Effector memory CD8-positive, alpha-beta T cell (primary cell): ENCODE measurements around the gene KCNH1.
A peak's percentile ranks its signal among the peaks of the same experiment; 100 is the strongest.

Experiments used
- ATAC-seq: fragments of 150-1000 bp; cut with Tn5 transposase; replicated peaks from 2 replicates; pipeline ENCODE4 v1.10.0; 2021; ENCODE audit warnings: mild to moderate bottlenecking, moderate library complexity
- DNase-seq, 3 experiments: peaks; one replicate each; pipeline ENCODE4 v3.0.0; 2021
- H3K27ac Mint-ChIP-seq, 2 donors: one replicate each; pipeline ENCODE4 v1.8.0; 2022; ENCODE audit warnings: mild to moderate bottlenecking in 2 of 2, mixed read lengths in 2 of 2, moderate library complexity in 2 of 2
- H3K27me3 Mint-ChIP-seq, 2 donors: one replicate each; pipeline ENCODE4 v1.8.0; 2022; ENCODE audit warnings: mixed read lengths in 2 of 2
- H3K36me3 Mint-ChIP-seq: one replicate; pipeline ENCODE4 v1.8.0; 2022; ENCODE audit warnings: mild to moderate bottlenecking, moderate library complexity, mixed read lengths; ENCODE audit not compliant: insufficient read depth
- H3K4me1 Mint-ChIP-seq, 2 donors: one replicate each; pipeline ENCODE4 v1.8.0; 2022; ENCODE audit warnings: low read depth in 2 of 2, mixed read lengths in 2 of 2
- H3K4me3 Mint-ChIP-seq, 2 donors: one replicate each; pipeline ENCODE4 v1.8.0; 2022; ENCODE audit warnings: mild to moderate bottlenecking in 2 of 2, mixed read lengths in 2 of 2, moderate library complexity in 2 of 2
- H3K9me3 Mint-ChIP-seq, 2 donors: one replicate each; pipeline ENCODE4 v1.8.0; 2022; ENCODE audit warnings: mixed read lengths in 2 of 2
- total RNA-seq, 9 experiments: gene quantifications; one replicate each; lab custom pipeline; 2026; lab: John Stamatoyannopoulos, UW

Gene KCNH1, protein sequence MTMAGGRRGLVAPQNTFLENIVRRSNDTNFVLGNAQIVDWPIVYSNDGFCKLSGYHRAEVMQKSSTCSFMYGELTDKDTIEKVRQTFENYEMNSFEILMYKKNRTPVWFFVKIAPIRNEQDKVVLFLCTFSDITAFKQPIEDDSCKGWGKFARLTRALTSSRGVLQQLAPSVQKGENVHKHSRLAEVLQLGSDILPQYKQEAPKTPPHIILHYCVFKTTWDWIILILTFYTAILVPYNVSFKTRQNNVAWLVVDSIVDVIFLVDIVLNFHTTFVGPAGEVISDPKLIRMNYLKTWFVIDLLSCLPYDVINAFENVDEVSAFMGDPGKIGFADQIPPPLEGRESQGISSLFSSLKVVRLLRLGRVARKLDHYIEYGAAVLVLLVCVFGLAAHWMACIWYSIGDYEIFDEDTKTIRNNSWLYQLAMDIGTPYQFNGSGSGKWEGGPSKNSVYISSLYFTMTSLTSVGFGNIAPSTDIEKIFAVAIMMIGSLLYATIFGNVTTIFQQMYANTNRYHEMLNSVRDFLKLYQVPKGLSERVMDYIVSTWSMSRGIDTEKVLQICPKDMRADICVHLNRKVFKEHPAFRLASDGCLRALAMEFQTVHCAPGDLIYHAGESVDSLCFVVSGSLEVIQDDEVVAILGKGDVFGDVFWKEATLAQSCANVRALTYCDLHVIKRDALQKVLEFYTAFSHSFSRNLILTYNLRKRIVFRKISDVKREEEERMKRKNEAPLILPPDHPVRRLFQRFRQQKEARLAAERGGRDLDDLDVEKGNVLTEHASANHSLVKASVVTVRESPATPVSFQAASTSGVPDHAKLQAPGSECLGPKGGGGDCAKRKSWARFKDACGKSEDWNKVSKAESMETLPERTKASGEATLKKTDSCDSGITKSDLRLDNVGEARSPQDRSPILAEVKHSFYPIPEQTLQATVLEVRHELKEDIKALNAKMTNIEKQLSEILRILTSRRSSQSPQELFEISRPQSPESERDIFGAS
- 0 to 0.10 (median 0) reads per million in 9 experiments for total RNA-seq

- DNase-seq (peak; percentile 64 to 77 (median 72)), ATAC-seq (peak; percentile 95)
- no peaks in the 10 kb centered on the region for H3K36me3 Mint-ChIP-seq
- H3K4me1 Mint-ChIP-seq, result peaks cover 4 to 6% of the 10 kb centered on the region in 2 donors
- H3K27ac Mint-ChIP-seq, result no peak within 1 kb of the TSS
- peaks cover 49 to 66% of the 10 kb centered on the region in 2 donors for H3K27me3 Mint-ChIP-seq
- H3K9me3 Mint-ChIP-seq, result no peaks in the 10 kb centered on the region
- H3K4me3 Mint-ChIP-seq, result peak within 1 kb of the TSS; percentile 67 to 74
These were observed at the start of gene KCNH1 for GRCh38 chr1:211133836-211134669. TSS of gene KCNH1 (minus strand) at chr1:211134148. CDS start at chr1:211133945, 203 bp downstream.

DNA sequence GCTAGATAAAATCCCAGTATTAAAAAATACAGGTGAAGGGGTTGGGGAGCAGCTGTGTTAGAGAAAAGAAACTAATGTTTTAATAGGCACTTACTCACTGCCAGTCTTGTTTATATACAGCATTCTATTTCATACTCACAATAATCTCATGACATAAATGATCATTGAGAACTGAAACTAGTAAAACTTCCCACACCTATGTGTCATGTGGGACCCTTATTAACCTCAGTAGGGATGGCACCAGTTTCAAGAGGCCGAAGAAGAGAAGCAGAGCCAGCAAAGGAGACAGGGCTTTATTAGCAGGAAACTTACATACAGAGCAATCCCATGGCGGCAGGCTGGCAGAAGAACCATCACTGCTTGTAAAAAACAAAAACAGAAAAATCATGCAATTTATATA, 48.8 kb upstream of the KCNH1 start:
- Mint-ChIP-seq H3K27me3 (peaks cover 14 to 34% of the 10 kb centered on the region in 2 donors), H3K36me3 (no peaks in the 10 kb centered on the region), H3K4me3 (no peak overlapping the region), H3K27ac (no peak overlapping the region), H3K4me1 (no peaks in the 10 kb centered on the region), H3K9me3 (no peaks in the 10 kb centered on the region)
- no peak for ATAC-seq
- no peak for DNase-seq

GRCh38 chr1:211174375-211174774, 40.4 kb upstream of the KCNH1 start:
- no peak overlapping the region for H3K27ac Mint-ChIP-seq
- no peak overlapping the region for H3K4me3 Mint-ChIP-seq
- H3K4me1 Mint-ChIP-seq, result no peaks in the 10 kb centered on the region
- no peak for DNase-seq
- ATAC-seq, result no peak
- H3K9me3 Mint-ChIP-seq, result peaks cover 4% of the 10 kb centered on the region in 2 donors
- no peaks in the 10 kb centered on the region for H3K36me3 Mint-ChIP-seq
- H3K27me3 Mint-ChIP-seq, result peaks cover 21 to 33% of the 10 kb centered on the region in 2 donors

GRCh38 chr1:211172657-211173056, 38.7 kb upstream of the KCNH1 start:
- Mint-ChIP-seq H3K4me1 (no peaks in the 10 kb centered on the region), H3K27me3 (peaks cover 24 to 33% of the 10 kb centered on the region in 2 donors), H3K36me3 (no peaks in the 10 kb centered on the region), H3K4me3 (no peak overlapping the region), H3K9me3 (peaks cover 6 to 20% of the 10 kb centered on the region in 2 donors), H3K27ac (no peak overlapping the region)
- no peak for DNase-seq
- ATAC-seq, result no peak

GRCh38 chr1:211169353-211169752, 35.4 kb upstream of the KCNH1 start:
- Mint-ChIP-seq H3K36me3 (no peaks in the 10 kb centered on the region), H3K27me3 (peaks cover 39 to 57% of the 10 kb centered on the region in 2 donors), H3K27ac (no peak overlapping the region), H3K4me1 (no peaks in the 10 kb centered on the region), H3K9me3 (peaks cover 6 to 20% of the 10 kb centered on the region in 2 donors), H3K4me3 (no peak overlapping the region)
- ATAC-seq (no peak), DNase-seq (no peak)

DNA sequence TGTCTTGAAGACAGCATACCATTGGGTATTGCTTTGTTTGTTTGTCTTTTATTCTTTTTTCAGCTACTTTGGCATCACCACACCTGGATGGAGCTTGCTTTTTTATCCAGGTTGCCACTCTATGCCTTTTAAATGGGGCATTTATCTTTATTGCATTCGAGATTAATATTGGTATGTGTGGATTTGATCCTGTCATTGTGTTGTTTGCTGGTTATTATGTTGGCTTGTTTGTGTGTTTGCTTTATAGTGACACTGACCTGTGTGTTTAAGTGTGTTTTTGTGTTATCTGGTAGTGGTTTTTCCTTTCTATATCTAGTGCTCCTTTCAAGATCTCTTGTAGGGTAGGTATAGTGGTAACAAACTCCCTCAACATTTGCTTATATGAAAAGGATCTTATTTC, 24.9 kb upstream of the KCNH1 start:
- no peak overlapping the region for H3K4me3 Mint-ChIP-seq
- H3K9me3 Mint-ChIP-seq, result peaks cover 9 to 12% of the 10 kb centered on the region in 2 donors
- H3K27ac Mint-ChIP-seq, result no peak overlapping the region
- no peaks in the 10 kb centered on the region for H3K36me3 Mint-ChIP-seq
- peaks cover 19% of the 10 kb centered on the region in 2 donors for H3K27me3 Mint-ChIP-seq
- ATAC-seq, result no peak
- no peaks in the 10 kb centered on the region for H3K4me1 Mint-ChIP-seq
- no peak for DNase-seq

DNA sequence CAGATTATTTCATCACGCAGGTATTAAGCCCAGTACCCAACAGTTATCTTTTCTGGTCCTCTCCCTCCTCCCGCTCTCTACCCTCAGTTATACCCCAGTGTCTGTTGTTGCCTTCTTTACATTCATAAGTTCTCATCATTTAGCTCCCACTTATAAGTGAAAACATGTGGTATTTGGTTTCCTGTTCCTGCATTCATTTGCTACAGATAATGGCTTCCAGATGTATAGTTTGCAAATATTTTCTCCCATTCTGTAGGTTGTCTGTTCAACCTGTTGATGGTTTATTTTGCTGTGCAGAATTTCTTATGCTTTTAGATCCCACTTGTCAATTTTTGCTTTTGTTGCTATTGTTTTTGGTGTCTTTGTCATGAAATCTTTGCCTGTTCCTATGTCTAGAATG, 21.1 kb upstream of the KCNH1 start:
- H3K27me3 Mint-ChIP-seq, result peaks cover 10 to 20% of the 10 kb centered on the region in 2 donors
- H3K36me3 Mint-ChIP-seq, result no peaks in the 10 kb centered on the region
- DNase-seq, result no peak
- H3K9me3 Mint-ChIP-seq, result peaks cover 9 to 12% of the 10 kb centered on the region in 2 donors
- no peak overlapping the region for H3K4me3 Mint-ChIP-seq
- no peak for ATAC-seq
- no peak overlapping the region for H3K27ac Mint-ChIP-seq
- no peaks in the 10 kb centered on the region for H3K4me1 Mint-ChIP-seq

- ATAC-seq, result no peak
These were observed 20.0 kb upstream of the KCNH1 start for GRCh38 chr1:211153932-211154331.

DNA sequence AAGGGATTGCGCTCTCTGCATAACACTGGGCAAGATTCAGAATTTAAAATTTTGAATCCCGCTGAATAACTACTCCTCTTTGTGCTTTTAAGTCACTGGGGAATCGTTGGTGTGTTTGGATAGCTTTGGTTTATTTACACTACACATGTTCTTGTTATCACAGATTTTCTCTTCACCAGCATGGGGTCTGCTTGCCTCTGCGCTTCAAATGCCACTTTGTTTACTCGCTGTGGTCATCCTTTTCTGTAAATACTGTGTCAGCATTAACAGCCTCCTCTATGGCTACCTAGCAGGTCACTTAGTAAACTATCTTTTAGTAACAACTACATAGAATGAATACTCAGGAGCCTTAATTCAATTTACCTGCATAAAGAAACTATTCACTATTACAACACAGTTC, 14.4 kb upstream of the KCNH1 start:
- H3K36me3 Mint-ChIP-seq, result no peaks in the 10 kb centered on the region
- ATAC-seq (no peak), DNase-seq (no peak)
- peaks cover 34% of the 10 kb centered on the region in 2 donors for H3K27me3 Mint-ChIP-seq
- no peak overlapping the region for H3K27ac Mint-ChIP-seq
- H3K4me3 Mint-ChIP-seq, result no peak overlapping the region
- no peaks in the 10 kb centered on the region for H3K9me3 Mint-ChIP-seq
- H3K4me1 Mint-ChIP-seq, result no peaks in the 10 kb centered on the region

More at GRCh38 chr1:211153932-211154331, 20.0 kb upstream of the KCNH1 start:
- Mint-ChIP-seq H3K36me3 (no peaks in the 10 kb centered on the region), H3K4me1 (no peaks in the 10 kb centered on the region), H3K27me3 (peaks cover 14 to 24% of the 10 kb centered on the region in 2 donors), H3K9me3 (peaks cover 9 to 12% of the 10 kb centered on the region in 2 donors), H3K4me3 (no peak overlapping the region), H3K27ac (no peak overlapping the region)
- no peak for DNase-seq

DNA sequence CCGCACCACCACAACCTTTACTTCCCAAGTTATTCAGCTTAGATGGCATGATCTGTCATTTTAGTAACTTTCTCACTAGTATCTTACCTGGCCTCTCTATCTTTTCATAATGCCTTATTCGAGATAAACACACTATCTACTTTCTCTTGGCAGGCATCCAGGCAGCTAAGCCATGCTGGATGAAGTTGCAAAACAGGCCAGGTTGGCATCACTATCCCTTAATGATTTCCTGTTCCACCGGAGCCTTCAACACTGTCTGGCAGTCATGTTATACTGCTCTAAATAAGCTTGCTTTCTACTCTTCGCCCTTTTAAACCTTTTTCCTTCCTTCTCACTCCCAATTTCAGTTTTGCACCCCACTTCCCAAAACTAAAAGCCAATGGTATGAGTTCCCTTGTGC, 12.0 kb upstream of the KCNH1 start:
- Mint-ChIP-seq H3K4me1 (no peaks in the 10 kb centered on the region), H3K36me3 (no peaks in the 10 kb centered on the region), H3K4me3 (no peak overlapping the region), H3K27me3 (peaks cover 45 to 47% of the 10 kb centered on the region in 2 donors), H3K9me3 (no peaks in the 10 kb centered on the region), H3K27ac (no peak overlapping the region)
- DNase-seq (no peak), ATAC-seq (no peak)

GRCh38 chr1:211135342-211135950, 1.5 kb upstream of the KCNH1 start:
- ATAC-seq (no peak), DNase-seq (no peak)
- peaks cover 59 to 80% of the 10 kb centered on the region in 2 donors for H3K27me3 Mint-ChIP-seq
- H3K27ac Mint-ChIP-seq, result no peak overlapping the region
- no peaks in the 10 kb centered on the region for H3K36me3 Mint-ChIP-seq
- H3K4me1 Mint-ChIP-seq, result peaks cover 4 to 6% of the 10 kb centered on the region in 2 donors
- H3K4me3 Mint-ChIP-seq, result no peak overlapping the region
- no peaks in the 10 kb centered on the region for H3K9me3 Mint-ChIP-seq

DNA sequence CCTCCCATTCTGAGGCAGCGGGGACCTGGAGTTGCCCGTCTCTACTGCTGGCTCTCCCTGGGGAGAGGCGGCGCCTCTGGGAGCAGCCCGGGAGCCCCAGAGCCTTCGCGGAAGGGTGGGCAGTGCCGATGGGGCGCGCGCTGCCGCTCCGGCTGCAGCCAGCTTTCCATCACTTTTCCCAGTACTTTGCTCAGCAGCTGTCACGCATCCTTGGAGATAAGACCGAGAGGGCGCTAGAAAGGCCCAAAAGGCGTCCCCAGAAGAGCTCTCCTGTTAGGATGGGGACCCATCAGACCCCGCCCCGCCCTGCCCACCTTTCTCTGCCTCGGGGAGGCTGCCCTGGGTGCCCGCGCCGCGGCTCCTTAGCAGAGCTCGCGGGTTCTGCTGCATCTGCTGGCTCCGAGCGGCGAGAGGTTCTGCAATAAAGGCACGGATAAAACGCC, 534 bp downstream of the KCNH1 start:
- Mint-ChIP-seq H3K4me1 (peaks cover 4 to 6% of the 10 kb centered on the region in 2 donors), H3K9me3 (no peaks in the 10 kb centered on the region), H3K36me3 (no peaks in the 10 kb centered on the region), H3K27ac (no peak overlapping the region), H3K27me3 (peaks cover 43 to 59% of the 10 kb centered on the region in 2 donors), H3K4me3 (peak overlapping the region; percentile 67 to 74)
- DNase-seq (no peak), ATAC-seq (peak; percentile 23)
